ENCODE measurements around the gene MTG1. TPM values are rescaled to one million over a fixed set of nuclear protein-coding genes. Genes with fewer than 3 reads are reported as not detected.

MTG1 gene
- total RNA-seq, 1 donor from 2014 or later: 64.9 TPM

- H3K4me1 Mint-ChIP-seq (ENCODE audit: low read depth): no peaks in the 10 kb centered on the region
- H3K27ac Mint-ChIP-seq: no peak overlapping the region
- no peaks in the 10 kb centered on the region for H3K27me3 Mint-ChIP-seq (ENCODE audit: insufficient read depth)
- intact Hi-C loops (cut with micrococcal nuclease): no loop called here
- no peak overlapping the region for H3K4me3 Mint-ChIP-seq
- no peaks in the 10 kb centered on the region for H3K9me3 Mint-ChIP-seq
- no peaks in the 10 kb centered on the region for H3K36me3 Mint-ChIP-seq (ENCODE audit: low read depth)
- no peak for DNase-seq (ENCODE audit: low spot score)
Observed at GRCh38 chr10:133458710-133459453, 64.9 kb downstream of the MTG1 start.

GRCh38 chr10:133459454-133460207 lies 65.7 kb downstream of the MTG1 start:
- Mint-ChIP-seq H3K4me3 (no peak overlapping the region), H3K36me3 (ENCODE audit: low read depth) (no peaks in the 10 kb centered on the region), H3K27ac (no peak overlapping the region), H3K27me3 (ENCODE audit: insufficient read depth) (no peaks in the 10 kb centered on the region), H3K4me1 (ENCODE audit: low read depth) (no peaks in the 10 kb centered on the region), H3K9me3 (no peaks in the 10 kb centered on the region)
- no peak for DNase-seq (ENCODE audit: low spot score)
- intact Hi-C loops (cut with micrococcal nuclease): no loop called here

DNA sequence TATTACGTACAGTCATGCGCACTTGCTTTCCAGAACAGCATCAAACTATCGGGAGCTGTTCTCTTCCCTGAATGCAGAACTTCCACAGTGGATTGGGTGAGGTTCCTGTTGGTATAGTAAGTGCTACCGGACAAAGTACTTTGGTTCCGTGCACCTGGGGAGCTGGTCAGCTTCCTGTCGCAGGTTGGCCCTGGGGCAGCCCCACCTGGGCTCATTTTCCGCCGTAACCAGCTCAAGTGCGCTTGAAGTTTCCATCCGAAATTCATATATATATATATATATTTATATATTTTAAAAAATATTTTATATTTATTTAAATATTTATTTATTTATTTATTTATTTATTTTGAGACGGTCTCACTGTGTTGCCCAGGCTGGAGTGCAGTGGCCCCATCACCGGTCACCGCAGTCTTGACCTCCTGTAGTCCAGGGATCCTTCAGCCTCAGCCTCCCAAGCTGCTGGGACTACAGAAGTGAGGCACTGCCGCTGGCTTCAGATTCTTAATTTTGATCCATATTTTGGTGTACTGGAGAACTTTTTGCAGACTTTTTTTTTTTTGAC lies 66.3 kb downstream of the MTG1 start:
- H3K27me3 Mint-ChIP-seq (ENCODE audit: insufficient read depth): no peaks in the 10 kb centered on the region
- H3K4me1 Mint-ChIP-seq (ENCODE audit: low read depth): no peaks in the 10 kb centered on the region
- no peaks in the 10 kb centered on the region for H3K9me3 Mint-ChIP-seq
- no peak for DNase-seq (ENCODE audit: low spot score)
- no peaks in the 10 kb centered on the region for H3K36me3 Mint-ChIP-seq (ENCODE audit: low read depth)
- intact Hi-C loops (cut with micrococcal nuclease): no loop called here
- no peak overlapping the region for H3K27ac Mint-ChIP-seq
- H3K4me3 Mint-ChIP-seq: no peak overlapping the region

- no peak for DNase-seq (ENCODE audit: low spot score)
Observed at GRCh38 chr10:133461027-133461426, 67.1 kb downstream of the MTG1 start.

DNA sequence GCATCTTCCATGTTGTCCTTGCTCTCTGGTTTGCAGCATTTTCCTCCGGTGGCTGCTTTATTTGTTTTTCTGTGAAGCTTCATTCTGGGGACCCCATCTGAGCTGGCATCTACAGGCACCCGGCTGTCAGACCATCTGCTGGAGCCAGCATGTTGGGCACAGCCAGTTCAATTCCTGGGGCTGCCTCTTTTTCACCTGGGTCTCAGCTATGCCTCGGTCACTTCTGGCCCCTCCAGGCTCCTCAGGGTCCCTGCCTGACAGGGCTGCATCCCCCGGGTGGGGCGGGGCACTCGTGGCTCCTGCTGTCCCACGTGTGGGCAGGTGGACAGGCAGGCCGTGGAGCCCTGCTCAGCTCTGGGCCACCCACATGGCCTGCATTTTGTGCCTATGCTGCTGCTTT lies 67.9 kb downstream of the MTG1 start:
- no peaks in the 10 kb centered on the region for H3K4me1 Mint-ChIP-seq (ENCODE audit: low read depth)
- H3K27me3 Mint-ChIP-seq (ENCODE audit: insufficient read depth): no peaks in the 10 kb centered on the region
- no peaks in the 10 kb centered on the region for H3K36me3 Mint-ChIP-seq (ENCODE audit: low read depth)
- DNase-seq (ENCODE audit: low spot score): no peak
- no peak overlapping the region for H3K4me3 Mint-ChIP-seq
- no peaks in the 10 kb centered on the region for H3K9me3 Mint-ChIP-seq
- intact Hi-C loops (cut with micrococcal nuclease): no loop called here
- no peak overlapping the region for H3K27ac Mint-ChIP-seq

More at GRCh38 chr10:133461027-133461426, 67.1 kb downstream of the MTG1 start:
- H3K9me3 Mint-ChIP-seq: no peaks in the 10 kb centered on the region
- no peaks in the 10 kb centered on the region for H3K36me3 Mint-ChIP-seq (ENCODE audit: low read depth)
- H3K4me3 Mint-ChIP-seq: no peak overlapping the region
- H3K27me3 Mint-ChIP-seq (ENCODE audit: insufficient read depth): no peaks in the 10 kb centered on the region
- no peak overlapping the region for H3K27ac Mint-ChIP-seq
- no peaks in the 10 kb centered on the region for H3K4me1 Mint-ChIP-seq (ENCODE audit: low read depth)
- intact Hi-C loops (cut with micrococcal nuclease): no loop called here

GRCh38 chr10:133462512-133463305 lies 68.8 kb downstream of the MTG1 start:
- DNase-seq (ENCODE audit: low spot score): no peak
- H3K4me1 Mint-ChIP-seq (ENCODE audit: low read depth): no peaks in the 10 kb centered on the region
- no peaks in the 10 kb centered on the region for H3K36me3 Mint-ChIP-seq (ENCODE audit: low read depth)
- no peaks in the 10 kb centered on the region for H3K9me3 Mint-ChIP-seq
- no peaks in the 10 kb centered on the region for H3K27me3 Mint-ChIP-seq (ENCODE audit: insufficient read depth)
- H3K4me3 Mint-ChIP-seq: no peak overlapping the region
- no peak overlapping the region for H3K27ac Mint-ChIP-seq
- intact Hi-C loops (cut with micrococcal nuclease): no loop called here

DNA sequence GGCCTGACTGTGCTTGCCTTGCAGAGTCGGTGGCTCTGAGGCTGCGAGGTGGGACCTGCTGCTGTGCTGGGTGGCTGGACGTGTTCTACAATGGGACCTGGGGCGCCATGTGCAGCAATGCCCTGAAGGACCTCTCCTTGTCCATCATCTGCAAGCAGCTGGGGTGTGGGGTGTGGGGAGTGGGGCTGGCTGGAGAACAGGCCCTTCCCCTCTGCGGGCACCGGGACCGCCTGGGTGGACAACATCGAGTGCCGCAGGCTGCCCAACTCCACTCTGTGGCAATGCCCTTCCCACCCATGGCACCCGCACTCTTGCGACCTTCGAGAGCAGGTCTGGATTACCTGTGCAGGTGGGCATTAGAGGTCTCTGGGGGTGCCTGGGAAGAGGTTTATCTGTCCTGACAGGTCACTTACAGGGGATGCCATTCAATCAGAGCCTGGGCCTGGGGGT lies 70.7 kb downstream of the MTG1 start:
- Mint-ChIP-seq H3K27ac (no peak overlapping the region), H3K27me3 (ENCODE audit: insufficient read depth) (no peaks in the 10 kb centered on the region), H3K4me3 (no peak overlapping the region), H3K9me3 (no peaks in the 10 kb centered on the region), H3K36me3 (ENCODE audit: low read depth) (no peaks in the 10 kb centered on the region), H3K4me1 (ENCODE audit: low read depth) (no peaks in the 10 kb centered on the region)
- intact Hi-C loops (cut with micrococcal nuclease): no loop called here
- no peak for DNase-seq (ENCODE audit: low spot score)

- Mint-ChIP-seq H3K27me3 (ENCODE audit: insufficient read depth) (no peaks in the 10 kb centered on the region), H3K4me3 (no peak overlapping the region)
- DNase-seq (ENCODE audit: low spot score): no peak
Observed at GRCh38 chr10:133465191-133465949, 71.4 kb downstream of the MTG1 start.

DNA sequence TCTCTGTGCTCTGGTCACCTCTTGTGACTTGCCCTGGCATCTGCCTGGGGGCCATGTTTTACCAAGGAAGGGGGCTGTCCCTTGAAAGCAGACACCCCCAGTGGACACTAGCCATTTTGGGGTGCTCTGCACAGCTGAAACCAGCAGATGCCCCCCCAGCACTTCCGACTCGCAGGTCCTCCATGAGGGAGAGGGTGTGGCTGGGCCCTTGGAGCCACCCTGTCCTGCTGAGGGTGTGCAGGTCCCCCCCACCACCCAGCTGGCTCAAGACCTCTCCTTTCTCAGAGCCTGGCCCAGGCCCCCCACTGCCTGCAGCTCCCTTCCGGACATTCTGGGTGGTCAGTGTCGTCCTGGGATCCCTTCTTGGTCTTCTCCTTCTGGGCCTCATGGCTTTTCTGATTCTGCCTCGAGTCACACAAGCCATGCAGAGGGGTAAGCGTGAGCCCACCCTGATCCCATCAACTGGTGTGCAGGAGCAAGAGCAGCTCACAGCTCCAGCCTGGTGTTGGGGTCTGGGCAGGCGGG lies 72.1 kb downstream of the MTG1 start:
- Mint-ChIP-seq H3K27me3 (ENCODE audit: insufficient read depth) (no peaks in the 10 kb centered on the region), H3K36me3 (ENCODE audit: low read depth) (no peaks in the 10 kb centered on the region), H3K4me1 (ENCODE audit: low read depth) (no peaks in the 10 kb centered on the region), H3K9me3 (no peaks in the 10 kb centered on the region), H3K4me3 (no peak overlapping the region), H3K27ac (no peak overlapping the region)
- DNase-seq (ENCODE audit: low spot score): no peak
- intact Hi-C loops (cut with micrococcal nuclease): no loop called here

More at GRCh38 chr10:133465191-133465949, 71.4 kb downstream of the MTG1 start:
- intact Hi-C loops (cut with micrococcal nuclease): no loop called here
- Mint-ChIP-seq H3K36me3 (ENCODE audit: low read depth) (no peaks in the 10 kb centered on the region), H3K4me1 (ENCODE audit: low read depth) (no peaks in the 10 kb centered on the region), H3K9me3 (no peaks in the 10 kb centered on the region), H3K27ac (no peak overlapping the region)

DNA sequence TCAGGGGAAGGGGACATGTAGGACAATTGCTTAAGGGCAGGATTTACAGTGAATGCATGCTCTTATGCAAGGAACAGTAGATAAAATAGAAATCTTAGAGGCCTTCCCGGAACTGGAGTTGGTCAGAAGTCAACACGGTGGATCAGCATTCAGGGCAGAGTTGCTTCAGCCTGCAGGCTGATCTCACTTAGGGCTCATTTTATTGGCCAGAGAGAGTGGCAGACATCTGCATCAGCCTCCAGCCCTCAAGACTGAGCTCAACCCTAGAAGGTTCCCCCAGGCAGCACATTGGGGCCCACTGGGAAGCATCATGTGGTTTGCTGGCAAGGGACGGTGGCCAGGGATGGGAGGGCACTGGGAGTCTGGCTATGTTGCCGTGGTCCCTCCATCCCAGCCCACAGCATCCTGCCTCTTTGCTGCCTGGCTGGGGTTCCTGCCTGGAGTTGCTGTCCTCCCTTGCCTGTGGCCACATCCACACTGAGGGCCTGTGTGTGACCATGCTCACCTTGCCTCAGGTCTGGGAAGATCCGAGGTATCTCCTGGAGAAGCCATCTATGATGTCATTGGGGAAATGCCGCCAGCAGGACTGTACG lies 72.8 kb downstream of the MTG1 start:
- Mint-ChIP-seq H3K4me1 (ENCODE audit: low read depth) (no peaks in the 10 kb centered on the region), H3K4me3 (no peak overlapping the region), H3K27me3 (ENCODE audit: insufficient read depth) (no peaks in the 10 kb centered on the region), H3K27ac (no peak overlapping the region), H3K9me3 (no peaks in the 10 kb centered on the region), H3K36me3 (ENCODE audit: low read depth) (no peaks in the 10 kb centered on the region)
- intact Hi-C loops (cut with micrococcal nuclease): no loop called here
- no peak for DNase-seq (ENCODE audit: low spot score)

DNA sequence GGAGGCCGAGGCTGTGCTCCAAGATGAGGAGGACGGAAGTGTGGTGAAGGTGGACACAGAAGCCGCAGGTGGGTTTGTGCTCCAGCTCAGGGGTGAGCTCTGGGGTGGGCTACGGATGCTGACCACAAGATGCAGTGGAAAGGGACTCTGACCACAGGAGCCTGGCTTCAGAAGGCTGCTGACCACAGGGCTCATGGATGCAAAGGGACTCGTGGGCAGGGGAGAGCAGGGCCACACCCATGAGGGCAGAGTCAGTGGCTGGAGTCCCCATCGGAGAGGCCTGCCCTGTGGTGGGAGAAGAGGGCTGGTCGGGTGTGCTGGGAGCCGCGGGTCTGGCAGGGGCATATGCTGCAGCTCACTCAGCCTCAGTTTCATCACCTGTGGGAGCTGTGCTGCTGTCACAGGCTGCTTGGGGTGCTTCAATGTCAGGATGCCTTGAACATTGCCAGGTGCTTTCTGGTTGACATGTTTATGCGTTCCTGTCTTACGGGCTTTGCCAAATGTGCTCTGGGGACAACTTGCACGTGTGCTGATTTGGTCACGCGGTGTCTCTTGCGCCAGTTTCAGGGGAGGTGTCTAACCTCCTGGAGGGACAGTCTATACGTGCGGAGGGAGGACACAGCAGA lies 73.4 kb downstream of the MTG1 start:
- DNase-seq (ENCODE audit: low spot score): no peak
- intact Hi-C loops (cut with micrococcal nuclease): no loop called here
- H3K4me1 Mint-ChIP-seq (ENCODE audit: low read depth): no peaks in the 10 kb centered on the region
- H3K36me3 Mint-ChIP-seq (ENCODE audit: low read depth): no peaks in the 10 kb centered on the region
- no peak overlapping the region for H3K27ac Mint-ChIP-seq
- H3K9me3 Mint-ChIP-seq: no peaks in the 10 kb centered on the region
- H3K27me3 Mint-ChIP-seq (ENCODE audit: insufficient read depth): no peaks in the 10 kb centered on the region
- no peak overlapping the region for H3K4me3 Mint-ChIP-seq
